ENCODE measurements around the gene EID3. TPM values are rescaled to one million over a fixed set of nuclear protein-coding genes. Genes with fewer than 3 reads are reported as not detected.

Gene EID3
- total RNA-seq, 1 experiment from 2014 or later, result 3.2 TPM

- no peak for DNase-seq (ENCODE audit: low spot score)
- POLR2A ChIA-PET, result interaction anchor here (1.0 kb wide), 1 partner anchor 11 kb away, joined by 3 read pairs; no protein-coding TSS in a partner anchor
- no peak overlapping the region for H3K27ac Mint-ChIP-seq
- no peak overlapping the region for H3K4me3 Mint-ChIP-seq
- no peak for TF ChIP-seq JAZF1 (CRISPR knock-in tag; IDR thresholded peaks at IDR 0.05)
- TF ChIP-seq E2F4 (CRISPR knock-in tag; IDR thresholded peaks at IDR 0.05; ENCODE audit: borderline replicate concordance, low read depth), result no peak
- no peak for TF ChIP-seq JUN (CRISPR knock-in tag; IDR thresholded peaks at IDR 0.05)
- TF ChIP-seq SMAD3 (CRISPR knock-in tag; IDR thresholded peaks at IDR 0.05; ENCODE audit: borderline replicate concordance), result no peak
- TF ChIP-seq MXD4 (CRISPR knock-in tag; IDR thresholded peaks at IDR 0.05; ENCODE audit: borderline replicate concordance), result no peak
- TF ChIP-seq GTF2I (CRISPR knock-in tag; conservative IDR thresholded peaks at IDR 0.05), result no peak
- TF ChIP-seq SMAD4 (CRISPR knock-in tag; IDR thresholded peaks at IDR 0.05), result no peak
- TF ChIP-seq PRDM15 (CRISPR knock-in tag; IDR thresholded peaks at IDR 0.05), result no peak
- TF ChIP-seq USF2 (CRISPR knock-in tag; IDR thresholded peaks at IDR 0.05), result no peak
- TF ChIP-seq ESRRA (CRISPR knock-in tag; IDR thresholded peaks at IDR 0.05; ENCODE audit: borderline replicate concordance), result no peak
- ATAC-seq, result no peak
- peaks cover 5% of the 10 kb centered on the region for H3K9me3 Mint-ChIP-seq
- no peaks in the 10 kb centered on the region; the same call in 1 of the 2 replicates for H3K27me3 Mint-ChIP-seq (ENCODE audit: low read depth)
- H3K36me3 Mint-ChIP-seq, result no peaks in the 10 kb centered on the region
- H3K4me1 Mint-ChIP-seq, result no peaks in the 10 kb centered on the region
- CTCF ChIA-PET, result no interaction called here
Observed at GRCh38 chr12:104275689-104276088, 27.9 kb upstream of the EID3 start.

- POLR2A ChIA-PET, result interaction anchor here (1.0 to 1.9 kb wide), 3 partner anchors 10 to 11 kb away, joined by 3 to 7 read pairs (median 3); no protein-coding TSS in a partner anchor
Observed at GRCh38 chr12:104276273-104277131, 27.0 kb upstream of the EID3 start.

More at GRCh38 chr12:104276273-104277131, 27.0 kb upstream of the EID3 start:
- ATAC-seq, result no peak
- H3K27me3 Mint-ChIP-seq (ENCODE audit: low read depth), result no peaks in the 10 kb centered on the region; the same call in 1 of the 2 replicates
- peaks cover 4% of the 10 kb centered on the region for H3K4me1 Mint-ChIP-seq
- no peaks in the 10 kb centered on the region for H3K36me3 Mint-ChIP-seq
- CTCF ChIA-PET, result interaction anchor here (1.4 kb wide), 1 partner anchor 23 kb away, joined by 4 read pairs; no protein-coding TSS in a partner anchor
- DNase-seq (ENCODE audit: low spot score), result no peak
- peaks cover 5% of the 10 kb centered on the region for H3K9me3 Mint-ChIP-seq
- H3K27ac Mint-ChIP-seq, result no peak overlapping the region
- TF ChIP-seq ERG (CRISPR knock-in tag; IDR thresholded peaks at IDR 0.05) (no peak), JUN (CRISPR knock-in tag; IDR thresholded peaks at IDR 0.05) (no peak), CDX4 (CRISPR knock-in tag; IDR thresholded peaks at IDR 0.05; ENCODE audit: borderline replicate concordance) (no peak), ELF4 (CRISPR knock-in tag; IDR thresholded peaks at IDR 0.05; ENCODE audit: low read depth) (no peak), FOXK1 (CRISPR knock-in tag; IDR thresholded peaks at IDR 0.05) (no peak), GTF2I (CRISPR knock-in tag; conservative IDR thresholded peaks at IDR 0.05) (no peak), CTCF (IDR thresholded peaks at IDR 0.05) (no peak), NFYB (CRISPR knock-in tag; conservative IDR thresholded peaks at IDR 0.05; ENCODE audit: low read depth) (no peak), FOXJ3 (CRISPR knock-in tag; IDR thresholded peaks at IDR 0.05; ENCODE audit: borderline replicate concordance) (no peak), PRRX2 (CRISPR knock-in tag; IDR thresholded peaks at IDR 0.05) (no peak), CREB1 (CRISPR knock-in tag; IDR thresholded peaks at IDR 0.05) (no peak), ZBTB21 (CRISPR knock-in tag; IDR thresholded peaks at IDR 0.05; ENCODE audit: borderline replicate concordance) (no peak), ETV6 (CRISPR knock-in tag; IDR thresholded peaks at IDR 0.05) (no peak), GABPB1 (CRISPR knock-in tag; IDR thresholded peaks at IDR 0.05) (no peak), ZNF219 (CRISPR knock-in tag; IDR thresholded peaks at IDR 0.05; ENCODE audit: borderline replicate concordance) (no peak), FOXP1 (CRISPR knock-in tag; IDR thresholded peaks at IDR 0.05; ENCODE audit: borderline replicate concordance) (no peak)
- no peak overlapping the region for H3K4me3 Mint-ChIP-seq

Measured in WTC11 (cell line).